WTC11 (cell line): Measurements from ENCODE around the gene INVS.

Source experiments
- CREM ChIP-seq: sonication (generic); formaldehyde crosslinking; IDR thresholded peaks from 2 replicates; pipeline ENCODE4 v1.8.1; 2022; ENCODE audit warnings: mild to moderate bottlenecking, missing genetic modification reagents, moderate library complexity
- CTCF ChIP-seq: fragments of 200-600 bp; IDR thresholded peaks from 2 replicates; pipeline ENCODE4 v1.8.0; 2022; ENCODE audit warnings: antibody characterized with exemption
- ELF4 ChIP-seq: sonication (generic); formaldehyde crosslinking; IDR thresholded peaks from 2 replicates; pipeline ENCODE4 v1.8.1; 2022; ENCODE audit warnings: low read depth, mild to moderate bottlenecking, moderate library complexity, missing genetic modification reagents
- FOXP4 ChIP-seq: sonication (generic); formaldehyde crosslinking; IDR thresholded peaks from 2 replicates; pipeline ENCODE4 v1.8.0; 2022; ENCODE audit warnings: mild to moderate bottlenecking, missing genetic modification reagents
- GABPB1 ChIP-seq: sonication (generic); formaldehyde crosslinking; IDR thresholded peaks from 2 replicates; pipeline ENCODE4 v1.8.1; 2023; ENCODE audit warnings: mild to moderate bottlenecking, missing genetic modification reagents
- HMGXB4 ChIP-seq: sonication (generic); formaldehyde crosslinking; IDR thresholded peaks from 2 replicates; pipeline ENCODE4 v1.8.1; 2023; ENCODE audit warnings: mild to moderate bottlenecking, moderate library complexity, missing genetic modification reagents
- IRF2 ChIP-seq: sonication (generic); formaldehyde crosslinking; IDR thresholded peaks from 2 replicates; pipeline ENCODE4 v1.8.0; 2022; ENCODE audit warnings: low read depth, missing genetic modification reagents, borderline replicate concordance
- MAX ChIP-seq: sonication (generic); formaldehyde crosslinking; IDR thresholded peaks from 2 replicates; pipeline ENCODE4 v1.8.0; 2022; ENCODE audit warnings: mild to moderate bottlenecking, missing genetic modification reagents
- MXD4 ChIP-seq: fragments of 250-450 bp; sonication (Bioruptor Pico); IDR thresholded peaks from 2 replicates; pipeline ENCODE4 v1.8.0; 2021; ENCODE audit warnings: mild to moderate bottlenecking, moderate library complexity, borderline replicate concordance
- MYBL2 ChIP-seq: sonication (generic); formaldehyde crosslinking; IDR thresholded peaks from 2 replicates; pipeline ENCODE4 v1.8.1; 2023; ENCODE audit warnings: mild to moderate bottlenecking, moderate library complexity, missing genetic modification reagents
- NR2C2 ChIP-seq: sonication (generic); formaldehyde crosslinking; IDR thresholded peaks from 2 replicates; pipeline ENCODE4 v1.8.0; 2022; ENCODE audit warnings: mild to moderate bottlenecking, missing genetic modification reagents
- OVOL2 ChIP-seq: fragments of 250-450 bp; sonication (Bioruptor Pico); IDR thresholded peaks from 2 replicates; pipeline ENCODE4 v1.9.0; 2021; ENCODE audit warnings: mild to moderate bottlenecking, borderline replicate concordance
- SMAD4 ChIP-seq: sonication (generic); formaldehyde crosslinking; IDR thresholded peaks from 2 replicates; pipeline ENCODE4 v1.8.0; 2022; ENCODE audit warnings: mild to moderate bottlenecking, missing genetic modification reagents
- ZNF232 ChIP-seq: sonication (generic); formaldehyde crosslinking; IDR thresholded peaks from 2 replicates; pipeline ENCODE4 v1.8.0; 2022; ENCODE audit warnings: mild to moderate bottlenecking, missing genetic modification reagents

GRCh38 chr9:100282388-100282719 lies 183.3 kb downstream of the INVS start:
- TF ChIP-seq CTCF (no peak), GABPB1 (CRISPR knock-in tag) (no peak), NR2C2 (CRISPR knock-in tag) (no peak), IRF2 (no peak), MAX (CRISPR knock-in tag) (no peak), OVOL2 (CRISPR knock-in tag) (no peak), FOXP4 (CRISPR knock-in tag) (no peak), CREM (CRISPR knock-in tag) (no peak), ELF4 (no peak), ZNF232 (no peak), SMAD4 (no peak), HMGXB4 (CRISPR knock-in tag) (no peak), MXD4 (CRISPR knock-in tag) (no peak), MYBL2 (no peak)
